GM19452 (cell line): ENCODE measurements around the gene PEBP1.
"Not testable (repeated sequence)": the region's sequence is repeated elsewhere in the genome, so short reads cannot be mapped to it uniquely, and the experiment has no call there.

Experiments used
- ATAC-seq: cut with Tn5 transposase; IDR thresholded peaks from one replicate; pipeline ENCODE4 v1.9.1; 2021; ENCODE audit not compliant: unreplicated experiment

Gene PEBP1

GRCh38 chr12:118129436-118129835 is 6.5 kb upstream of the PEBP1 start:
- ATAC-seq = not testable (repeated sequence)

DNA sequence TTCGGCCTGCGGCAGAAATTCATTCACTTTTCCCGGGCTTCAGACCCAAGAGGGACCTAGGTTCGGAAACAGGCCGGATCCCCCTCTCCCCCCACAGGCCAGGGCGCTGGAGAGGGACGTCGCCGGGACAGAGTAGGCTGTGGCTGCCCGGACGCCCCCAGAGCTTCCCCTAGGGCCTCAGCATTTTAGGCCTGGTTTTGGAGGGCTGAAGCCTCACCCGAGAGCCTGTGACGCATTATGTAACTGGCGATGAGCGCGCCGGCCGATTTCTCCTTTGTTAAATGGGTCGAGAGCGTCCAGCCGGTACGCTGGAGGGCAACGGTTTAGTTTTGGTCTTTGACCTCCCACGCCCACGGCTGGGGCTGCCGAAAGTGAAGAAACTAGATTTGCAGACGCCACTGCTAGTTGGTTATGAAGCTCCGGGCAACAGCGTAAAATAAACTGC is 657 bp downstream of the PEBP1 start:
- ATAC-seq = peak; percentile 29

DNA sequence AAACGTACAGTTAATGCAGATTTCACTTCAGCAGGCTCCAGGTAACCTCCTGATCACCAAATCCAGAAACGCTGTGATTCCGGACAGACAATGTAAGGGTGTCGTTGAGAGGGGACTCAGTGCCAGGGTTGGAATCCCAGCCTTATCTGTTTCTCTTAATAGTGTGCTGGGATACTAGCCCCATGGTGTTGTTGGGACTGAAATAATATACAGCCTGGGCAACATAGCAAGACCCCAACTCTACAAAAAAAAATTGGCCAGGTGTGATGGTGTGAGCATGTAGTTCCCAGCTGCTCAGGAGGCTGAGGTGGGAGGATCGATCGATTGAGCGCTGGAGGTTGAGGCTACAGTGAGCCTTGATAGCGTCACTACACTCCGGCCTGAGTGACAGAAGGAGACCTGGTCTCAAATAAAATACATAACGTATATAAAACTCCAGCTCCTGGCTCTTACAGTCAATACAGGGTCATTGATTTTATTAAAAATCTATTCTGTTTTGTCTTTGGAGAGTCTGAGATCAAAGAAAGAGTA is 1.3 kb downstream of the PEBP1 start:
- ATAC-seq = no peak

DNA sequence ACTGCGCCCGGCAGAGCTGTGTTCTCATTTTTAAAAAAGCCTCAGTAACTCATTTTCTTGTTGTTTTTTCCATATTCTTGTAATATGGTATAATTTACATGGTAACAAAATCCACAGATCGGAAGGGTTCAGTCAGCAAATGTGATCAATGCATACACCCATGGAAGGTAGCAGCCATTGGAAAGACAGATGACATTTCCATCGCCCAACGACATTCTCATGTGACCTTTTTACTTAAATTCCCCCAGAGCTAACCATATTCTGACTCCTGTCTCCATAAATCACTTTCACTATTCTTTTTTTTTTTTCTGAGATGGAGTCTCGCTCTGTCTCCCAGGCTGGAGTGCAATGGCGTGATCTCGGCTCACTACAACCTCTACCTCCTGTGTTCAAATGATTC is 4.9 kb downstream of the PEBP1 start:
- ATAC-seq = no peak

- no peak for ATAC-seq
These were observed 8.6 kb downstream of the PEBP1 start for GRCh38 chr12:118144499-118144898.

DNA sequence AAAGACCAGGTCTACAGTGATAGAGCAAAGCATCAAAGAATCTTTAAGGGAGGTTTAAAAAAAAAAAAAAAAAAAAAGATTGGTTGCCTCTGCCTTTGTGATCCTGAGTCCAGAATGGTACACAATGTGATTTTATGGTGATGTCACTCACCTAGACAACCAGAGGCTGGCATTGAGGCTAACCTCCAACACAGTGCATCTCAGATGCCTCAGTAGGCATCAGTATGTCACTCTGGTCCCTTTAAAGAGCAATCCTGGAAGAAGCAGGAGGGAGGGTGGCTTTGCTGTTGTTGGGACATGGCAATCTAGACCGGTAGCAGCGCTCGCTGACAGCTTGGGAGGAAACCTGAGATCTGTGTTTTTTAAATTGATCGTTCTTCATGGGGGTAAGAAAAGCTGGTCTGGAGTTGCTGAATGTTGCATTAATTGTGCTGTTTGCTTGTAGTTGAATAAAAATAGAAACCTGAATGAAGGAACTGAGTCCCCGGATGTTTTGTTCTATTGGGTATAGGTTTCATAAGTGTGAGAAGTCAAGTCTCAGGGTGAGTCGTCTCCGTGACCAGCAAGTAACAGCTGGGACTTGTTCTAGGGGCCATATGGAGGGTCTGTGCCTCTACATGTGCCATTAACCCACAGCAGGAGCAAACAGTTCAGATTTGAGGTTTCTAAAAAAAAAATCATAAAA is 9.3 kb downstream of the PEBP1 start:
- no peak for ATAC-seq

DNA sequence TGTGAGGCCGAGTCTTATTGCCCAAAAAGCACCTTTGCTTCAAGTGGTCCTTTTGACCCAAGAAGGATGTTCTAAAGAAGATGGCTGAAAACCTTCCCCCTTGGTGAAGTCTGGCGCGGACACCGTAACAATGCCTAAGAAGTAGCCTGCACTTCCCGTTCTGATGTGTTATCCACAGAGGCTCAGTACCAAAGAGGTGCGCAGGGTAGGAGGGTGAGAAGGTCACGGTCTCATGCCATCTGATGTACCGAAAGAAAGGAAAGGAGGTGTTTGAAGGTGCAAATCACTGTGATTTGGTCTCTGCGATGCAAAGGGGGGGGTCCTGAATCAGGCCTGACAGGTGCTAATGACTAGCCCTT is 9.9 kb downstream of the PEBP1 start:
- no peak for ATAC-seq

- ATAC-seq = no peak
These were observed 12.4 kb downstream of the PEBP1 start for GRCh38 chr12:118148287-118148686.

DNA sequence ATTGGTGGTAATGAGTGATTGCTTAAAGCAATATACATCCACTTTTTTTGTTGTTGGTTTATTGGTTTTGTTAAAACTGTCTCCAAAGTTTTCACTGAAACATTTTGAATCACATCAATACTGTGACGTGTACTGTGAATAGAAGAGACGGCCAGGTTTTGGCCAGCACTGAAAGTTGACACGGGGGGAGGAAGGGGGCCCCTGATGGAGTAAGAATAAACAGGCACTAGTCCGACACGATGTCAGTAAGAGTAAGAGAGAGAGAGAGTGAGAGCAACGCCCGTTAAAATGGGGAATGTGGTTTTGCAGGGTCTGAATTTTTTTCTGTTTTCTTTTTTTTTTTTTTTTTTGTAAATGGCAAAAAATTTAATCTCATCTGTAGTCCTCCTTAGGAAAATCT is 14.7 kb downstream of the PEBP1 start:
- ATAC-seq = no peak

- no peak for ATAC-seq
These were observed 15.8 kb downstream of the PEBP1 start for GRCh38 chr12:118151755-118152154.

- no peak for ATAC-seq
These were observed 24.6 kb downstream of the PEBP1 start for GRCh38 chr12:118160536-118160935.

GRCh38 chr12:118164798-118165486 is 29.0 kb downstream of the PEBP1 start:
- ATAC-seq = no peak

DNA sequence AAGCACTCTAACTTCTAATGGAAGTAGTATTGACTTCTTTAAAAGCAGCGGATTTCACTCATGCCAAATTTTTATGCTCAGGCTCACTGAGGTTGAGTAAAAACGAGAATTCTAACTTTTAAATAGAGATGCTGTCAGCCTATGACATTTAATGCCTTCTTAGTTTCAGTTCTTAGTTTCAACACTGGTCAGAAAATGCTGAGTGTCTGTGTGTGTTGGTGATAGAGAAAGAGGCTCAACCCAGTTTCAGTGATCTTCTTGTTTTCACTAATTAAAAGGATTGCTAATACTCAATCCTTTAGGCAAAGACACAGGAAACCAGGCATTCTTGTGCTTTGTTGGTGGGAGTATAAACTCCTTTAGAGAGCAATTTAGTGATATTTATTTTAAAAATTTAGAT is 31.0 kb downstream of the PEBP1 start:
- ATAC-seq = peak; percentile 97

DNA sequence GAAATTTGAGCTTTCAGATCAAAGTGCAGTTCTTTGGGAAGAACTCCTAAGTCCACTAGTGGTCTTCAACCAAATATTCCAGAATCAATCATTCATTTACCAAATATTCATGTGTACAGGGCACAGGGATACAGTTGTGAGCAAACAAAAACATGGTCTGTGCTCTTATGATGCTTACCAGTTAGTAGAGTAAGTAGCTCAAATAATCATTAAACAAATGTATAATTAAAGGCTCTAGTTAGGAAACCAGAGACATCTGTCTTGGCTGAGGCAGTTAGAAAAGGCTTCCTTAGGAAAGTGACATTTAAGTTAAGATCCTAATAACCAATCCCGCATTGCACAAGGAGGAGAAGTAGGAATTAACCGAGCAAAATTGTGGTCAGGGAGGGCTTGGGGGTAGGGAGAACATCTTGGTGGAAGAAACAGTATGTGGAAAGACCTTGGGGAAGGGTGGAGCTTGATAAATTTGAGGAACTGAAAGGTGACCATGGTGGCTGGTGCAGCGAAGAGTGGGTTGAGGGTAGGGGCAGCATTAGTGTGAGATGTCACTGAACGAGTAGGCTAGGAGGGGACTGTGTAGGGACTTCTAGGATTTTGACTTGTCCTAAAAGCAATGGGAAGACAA is 40.0 kb downstream of the PEBP1 start:
- ATAC-seq = peak; percentile 95

GRCh38 chr12:118183155-118183554 is 47.2 kb downstream of the PEBP1 start:
- ATAC-seq = peak; percentile 52

DNA sequence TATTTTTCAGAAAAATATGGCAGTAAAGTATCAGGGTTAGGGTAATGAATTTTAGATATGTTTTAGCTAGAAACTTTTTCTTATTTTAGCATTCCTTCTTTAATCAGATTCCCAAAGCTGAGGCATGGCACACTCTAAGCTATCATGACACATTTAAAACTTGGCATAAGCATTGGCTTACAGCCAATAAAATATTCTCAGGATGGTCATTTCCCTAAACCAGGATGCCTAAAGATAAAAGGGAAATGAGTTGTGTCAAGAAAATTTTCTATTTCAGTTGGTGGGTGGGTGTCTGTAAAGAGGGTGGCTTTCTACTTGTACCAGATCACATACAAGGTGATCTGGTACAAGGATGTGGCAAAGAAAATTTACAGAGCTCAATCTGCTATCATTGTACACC is 47.8 kb downstream of the PEBP1 start:
- no peak for ATAC-seq

- no peak for ATAC-seq
These were observed 49.9 kb downstream of the PEBP1 start for GRCh38 chr12:118185602-118186397.

- no peak for ATAC-seq
These were observed 52.0 kb downstream of the PEBP1 start for GRCh38 chr12:118187751-118188435.

- no peak for ATAC-seq
These were observed 52.9 kb downstream of the PEBP1 start for GRCh38 chr12:118188690-118189371.

DNA sequence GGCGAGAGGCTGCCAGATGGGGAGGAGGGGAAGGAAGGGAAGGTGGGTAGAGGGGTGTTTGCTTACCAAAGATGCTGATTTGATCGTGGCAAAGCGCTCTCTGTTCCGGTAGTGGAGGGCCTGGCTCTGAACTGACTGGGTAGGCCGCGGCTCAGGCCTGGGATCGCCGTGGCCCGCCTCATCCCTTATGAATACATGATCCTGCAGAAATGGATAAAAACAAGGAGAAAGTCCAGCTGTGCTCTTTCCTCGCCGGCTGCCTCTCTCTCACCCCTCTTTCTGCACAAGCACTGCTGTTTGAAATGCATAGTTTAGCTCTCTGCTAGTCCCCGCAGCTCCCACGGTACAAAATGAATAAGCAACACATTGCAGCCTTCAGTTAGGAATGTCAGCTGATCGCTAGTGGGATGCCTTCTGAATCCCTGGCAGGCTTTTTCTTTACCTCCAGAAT is 53.8 kb downstream of the PEBP1 start:
- ATAC-seq = no peak
